SK-N-SH (cell line): ENCODE results near the gene NR1H2. TPM values are rescaled to one million over a fixed set of nuclear protein-coding genes. Genes with fewer than 3 reads are reported as not detected.

ENCODE experiments used
- GATA2 ChIP-seq: sonication (generic); formaldehyde crosslinking; IDR thresholded peaks from 2 replicates; pipeline ENCODE4 v1.5.0; 2020; ENCODE audit warnings: mild to moderate bottlenecking, missing genetic modification reagents
- MXI1 ChIP-seq: IDR thresholded peaks from 2 replicates; pipeline ENCODE4 v1.6.1; 2012; ENCODE audit warnings: mild to moderate bottlenecking, low read depth, low read length, improper control_type of control experiment
- NRF1 ChIP-seq: IDR thresholded peaks from 2 replicates; pipeline ENCODE4 v1.6.1; 2012; ENCODE audit warnings: low read depth, mild to moderate bottlenecking, low read length
- RCOR1 ChIP-seq: fragments of 150-350 bp; IDR thresholded peaks from 2 replicates; pipeline ENCODE4 v1.6.1; 2017; ENCODE audit warnings: antibody characterized with exemption, low read length
- TAF1 ChIP-seq: IDR thresholded peaks from 2 replicates; pipeline ENCODE4 v1.6.1; 2012; ENCODE audit warnings: low read depth, mild to moderate bottlenecking, low read length, moderate library complexity, borderline replicate concordance
- TCF12 ChIP-seq: IDR thresholded peaks from 2 replicates; pipeline ENCODE4 v1.4.0; 2012
- TEAD4 ChIP-seq: IDR thresholded peaks from 2 replicates; pipeline ENCODE4 v1.4.0; 2012; ENCODE audit warnings: mild to moderate bottlenecking, borderline replicate concordance; ENCODE audit not compliant: insufficient read depth
- polyA plus RNA-seq, 3 experiments: library from polyadenylated mRNA; depleted of rRNA; stranded (reverse); fragments of >200 nt; gene quantifications; 2 replicates each; pipeline ENCODE4 v1.2.3, GENCODE V29; 2012
- TF ChIP-seq, protein P1 (sequence below): IDR thresholded peaks from 2 replicates; pipeline ENCODE4 v1.6.1; 2012; ENCODE audit warnings: mild to moderate bottlenecking, low read depth, low read length, moderate library complexity
- TF ChIP-seq, protein P2 (sequence below): IDR thresholded peaks from 2 replicates; pipeline ENCODE4 v1.4.0; 2012; ENCODE audit warnings: low read depth, borderline replicate concordance
- TF ChIP-seq, protein P3 (sequence below): fragments of 200-600 bp; sonication (generic); IDR thresholded peaks from 2 replicates; pipeline ENCODE4 v1.6.1; 2017; ENCODE audit warnings: antibody characterized with exemption, mild to moderate bottlenecking, moderate library complexity

Gene NR1H2
- polyA plus RNA-seq, 1 of the 3 experiments (the other 2 are of a cell fraction): 108 TPM

DNA sequence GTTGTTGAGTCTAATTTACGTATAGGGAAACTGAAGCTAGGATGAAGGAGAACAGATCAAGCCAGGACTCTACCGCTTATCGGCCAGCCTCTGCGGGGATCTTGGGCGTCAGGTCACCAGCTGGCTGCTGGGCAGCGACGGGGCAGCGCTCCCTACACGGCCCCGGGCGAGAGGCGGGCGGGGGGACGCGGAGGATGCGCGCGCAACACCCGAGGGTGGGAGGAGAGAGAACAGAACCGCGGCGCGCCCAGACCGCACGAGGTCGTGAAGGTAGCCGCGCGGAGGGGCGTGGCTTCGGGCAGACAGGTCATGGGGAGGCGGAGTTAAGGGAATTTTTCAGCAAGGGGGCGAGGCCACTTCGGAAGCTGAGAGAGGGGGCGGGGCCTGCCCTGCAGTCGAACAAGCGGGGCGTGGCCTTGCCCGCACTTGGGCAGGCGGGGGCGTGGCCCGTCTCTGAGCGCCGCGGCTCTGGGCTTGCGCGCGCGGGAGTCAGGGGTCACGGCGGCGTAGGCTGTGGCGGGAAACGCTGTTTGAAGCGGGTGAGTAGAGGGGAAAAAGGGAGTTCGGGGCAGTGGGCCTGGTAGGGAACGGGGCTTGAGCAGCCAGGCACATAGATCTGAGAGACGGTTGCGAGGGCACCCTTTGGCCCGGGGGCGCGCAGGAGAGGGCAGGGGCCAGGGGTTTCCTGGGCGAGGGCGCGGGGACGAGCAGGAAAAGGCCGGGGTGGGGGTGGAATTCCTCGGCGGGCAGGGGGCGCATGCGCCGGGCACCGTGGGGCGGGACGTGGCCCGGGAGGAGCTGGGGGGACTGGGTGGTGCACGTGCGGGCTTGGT, 7.8 kb downstream of the NR1H2 start, which contains the start of gene POLD1 (continued):
- TF ChIP-seq NRF1: peak; percentile 76
- TF ChIP-seq RCOR1: peak; percentile 40; the same call in 1 of the 2 replicates
- no peak; the same call in 1 of the 2 replicates for TF ChIP-seq GATA2
- TF ChIP-seq MXI1: peak; percentile 75
- TF ChIP-seq TAF1: 0 out of 2 replicates have a peak, but pooled peaks have one; percentile 3
- TF ChIP-seq, protein P1, sequence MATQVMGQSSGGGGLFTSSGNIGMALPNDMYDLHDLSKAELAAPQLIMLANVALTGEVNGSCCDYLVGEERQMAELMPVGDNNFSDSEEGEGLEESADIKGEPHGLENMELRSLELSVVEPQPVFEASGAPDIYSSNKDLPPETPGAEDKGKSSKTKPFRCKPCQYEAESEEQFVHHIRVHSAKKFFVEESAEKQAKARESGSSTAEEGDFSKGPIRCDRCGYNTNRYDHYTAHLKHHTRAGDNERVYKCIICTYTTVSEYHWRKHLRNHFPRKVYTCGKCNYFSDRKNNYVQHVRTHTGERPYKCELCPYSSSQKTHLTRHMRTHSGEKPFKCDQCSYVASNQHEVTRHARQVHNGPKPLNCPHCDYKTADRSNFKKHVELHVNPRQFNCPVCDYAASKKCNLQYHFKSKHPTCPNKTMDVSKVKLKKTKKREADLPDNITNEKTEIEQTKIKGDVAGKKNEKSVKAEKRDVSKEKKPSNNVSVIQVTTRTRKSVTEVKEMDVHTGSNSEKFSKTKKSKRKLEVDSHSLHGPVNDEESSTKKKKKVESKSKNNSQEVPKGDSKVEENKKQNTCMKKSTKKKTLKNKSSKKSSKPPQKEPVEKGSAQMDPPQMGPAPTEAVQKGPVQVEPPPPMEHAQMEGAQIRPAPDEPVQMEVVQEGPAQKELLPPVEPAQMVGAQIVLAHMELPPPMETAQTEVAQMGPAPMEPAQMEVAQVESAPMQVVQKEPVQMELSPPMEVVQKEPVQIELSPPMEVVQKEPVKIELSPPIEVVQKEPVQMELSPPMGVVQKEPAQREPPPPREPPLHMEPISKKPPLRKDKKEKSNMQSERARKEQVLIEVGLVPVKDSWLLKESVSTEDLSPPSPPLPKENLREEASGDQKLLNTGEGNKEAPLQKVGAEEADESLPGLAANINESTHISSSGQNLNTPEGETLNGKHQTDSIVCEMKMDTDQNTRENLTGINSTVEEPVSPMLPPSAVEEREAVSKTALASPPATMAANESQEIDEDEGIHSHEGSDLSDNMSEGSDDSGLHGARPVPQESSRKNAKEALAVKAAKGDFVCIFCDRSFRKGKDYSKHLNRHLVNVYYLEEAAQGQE: 0 out of 2 replicates have a peak, but pooled peaks have one; percentile 24
- no peak; the same call in 1 of the 2 replicates for TF ChIP-seq TCF12
- TF ChIP-seq, protein P2, sequence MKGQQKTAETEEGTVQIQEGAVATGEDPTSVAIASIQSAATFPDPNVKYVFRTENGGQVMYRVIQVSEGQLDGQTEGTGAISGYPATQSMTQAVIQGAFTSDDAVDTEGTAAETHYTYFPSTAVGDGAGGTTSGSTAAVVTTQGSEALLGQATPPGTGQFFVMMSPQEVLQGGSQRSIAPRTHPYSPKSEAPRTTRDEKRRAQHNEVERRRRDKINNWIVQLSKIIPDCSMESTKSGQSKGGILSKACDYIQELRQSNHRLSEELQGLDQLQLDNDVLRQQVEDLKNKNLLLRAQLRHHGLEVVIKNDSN: no peak; the same call in 1 of the 2 replicates
- no peak for TF ChIP-seq TEAD4
- TF ChIP-seq, protein P3, sequence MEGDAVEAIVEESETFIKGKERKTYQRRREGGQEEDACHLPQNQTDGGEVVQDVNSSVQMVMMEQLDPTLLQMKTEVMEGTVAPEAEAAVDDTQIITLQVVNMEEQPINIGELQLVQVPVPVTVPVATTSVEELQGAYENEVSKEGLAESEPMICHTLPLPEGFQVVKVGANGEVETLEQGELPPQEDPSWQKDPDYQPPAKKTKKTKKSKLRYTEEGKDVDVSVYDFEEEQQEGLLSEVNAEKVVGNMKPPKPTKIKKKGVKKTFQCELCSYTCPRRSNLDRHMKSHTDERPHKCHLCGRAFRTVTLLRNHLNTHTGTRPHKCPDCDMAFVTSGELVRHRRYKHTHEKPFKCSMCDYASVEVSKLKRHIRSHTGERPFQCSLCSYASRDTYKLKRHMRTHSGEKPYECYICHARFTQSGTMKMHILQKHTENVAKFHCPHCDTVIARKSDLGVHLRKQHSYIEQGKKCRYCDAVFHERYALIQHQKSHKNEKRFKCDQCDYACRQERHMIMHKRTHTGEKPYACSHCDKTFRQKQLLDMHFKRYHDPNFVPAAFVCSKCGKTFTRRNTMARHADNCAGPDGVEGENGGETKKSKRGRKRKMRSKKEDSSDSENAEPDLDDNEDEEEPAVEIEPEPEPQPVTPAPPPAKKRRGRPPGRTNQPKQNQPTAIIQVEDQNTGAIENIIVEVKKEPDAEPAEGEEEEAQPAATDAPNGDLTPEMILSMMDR: no peak
